ENCODE measurements around the gene JSRP1.

JSRP1 gene

GRCh38 chr19:2208975-2209374, 47.2 kb downstream of the JSRP1 start:
- Mint-ChIP-seq H3K4me1 (peaks cover 6% of the 10 kb centered on the region), H3K36me3 (peaks cover 30% of the 10 kb centered on the region), H3K27ac (no peak overlapping the region), H3K9me3 (no peaks in the 10 kb centered on the region), H3K27me3 (no peaks in the 10 kb centered on the region), H3K4me3 (no peak overlapping the region)
- no peak for DNase-seq
- CTCF ChIA-PET, result no interaction called here

- Mint-ChIP-seq H3K36me3 (peaks cover 29% of the 10 kb centered on the region), H3K9me3 (no peaks in the 10 kb centered on the region), H3K4me3 (no peak overlapping the region), H3K27ac (no peak overlapping the region), H3K27me3 (no peaks in the 10 kb centered on the region), H3K4me1 (peaks cover 3% of the 10 kb centered on the region)
- CTCF ChIA-PET, result no interaction called here
- DNase-seq, result peak; percentile 48
Observed at GRCh38 chr19:2207991-2208860, 48.0 kb downstream of the JSRP1 start.

DNA sequence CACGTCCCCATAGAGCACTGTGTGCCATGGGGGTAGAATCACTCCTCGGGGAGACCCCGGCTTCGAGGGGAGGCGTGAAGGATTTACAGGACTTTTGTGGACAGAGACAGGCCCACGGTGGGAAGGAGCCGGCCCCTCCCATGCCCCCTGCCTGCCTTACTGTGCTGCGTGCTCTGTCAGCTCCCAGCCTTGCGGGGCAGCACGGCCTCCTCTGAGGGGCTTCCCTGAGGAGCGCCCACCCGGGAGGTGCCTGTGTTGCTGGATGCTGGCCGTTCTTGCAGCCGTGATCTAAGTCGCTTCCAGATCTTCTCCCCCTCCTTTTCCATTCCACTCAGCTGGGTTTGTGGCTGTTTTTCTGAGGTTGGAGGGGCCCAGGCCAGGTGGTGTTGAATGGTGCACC, 49.2 kb downstream of the JSRP1 start:
- Mint-ChIP-seq H3K36me3 (peaks cover 25% of the 10 kb centered on the region), H3K4me1 (peaks cover 3% of the 10 kb centered on the region), H3K9me3 (no peaks in the 10 kb centered on the region), H3K4me3 (no peak overlapping the region), H3K27me3 (no peaks in the 10 kb centered on the region), H3K27ac (no peak overlapping the region)
- CTCF ChIA-PET, result no interaction called here
- no peak for DNase-seq

GRCh38 chr19:2202366-2202765, 53.9 kb downstream of the JSRP1 start:
- Mint-ChIP-seq H3K4me1 (no peaks in the 10 kb centered on the region), H3K9me3 (no peaks in the 10 kb centered on the region), H3K36me3 (peaks cover 15% of the 10 kb centered on the region), H3K4me3 (no peak overlapping the region), H3K27ac (no peak overlapping the region), H3K27me3 (no peaks in the 10 kb centered on the region)
- CTCF ChIA-PET, result interaction anchor here (0.6 kb wide), 1 partner anchor 37 kb away, joined by 3 read pairs; no protein-coding TSS in a partner anchor
- no peak for DNase-seq

All from activated naive CD4-positive, alpha-beta T cell treated with anti-CD3 and anti-CD28 coated beads, Interleukin-2, amount 10 ng/mL, durations not matched to agents 7 days and 5 days (primary cell).